ENCODE results near the gene LYSMD3.
A peak's percentile ranks its signal among the peaks of the same experiment; 100 is the strongest.

The LYSMD3 gene

DNA sequence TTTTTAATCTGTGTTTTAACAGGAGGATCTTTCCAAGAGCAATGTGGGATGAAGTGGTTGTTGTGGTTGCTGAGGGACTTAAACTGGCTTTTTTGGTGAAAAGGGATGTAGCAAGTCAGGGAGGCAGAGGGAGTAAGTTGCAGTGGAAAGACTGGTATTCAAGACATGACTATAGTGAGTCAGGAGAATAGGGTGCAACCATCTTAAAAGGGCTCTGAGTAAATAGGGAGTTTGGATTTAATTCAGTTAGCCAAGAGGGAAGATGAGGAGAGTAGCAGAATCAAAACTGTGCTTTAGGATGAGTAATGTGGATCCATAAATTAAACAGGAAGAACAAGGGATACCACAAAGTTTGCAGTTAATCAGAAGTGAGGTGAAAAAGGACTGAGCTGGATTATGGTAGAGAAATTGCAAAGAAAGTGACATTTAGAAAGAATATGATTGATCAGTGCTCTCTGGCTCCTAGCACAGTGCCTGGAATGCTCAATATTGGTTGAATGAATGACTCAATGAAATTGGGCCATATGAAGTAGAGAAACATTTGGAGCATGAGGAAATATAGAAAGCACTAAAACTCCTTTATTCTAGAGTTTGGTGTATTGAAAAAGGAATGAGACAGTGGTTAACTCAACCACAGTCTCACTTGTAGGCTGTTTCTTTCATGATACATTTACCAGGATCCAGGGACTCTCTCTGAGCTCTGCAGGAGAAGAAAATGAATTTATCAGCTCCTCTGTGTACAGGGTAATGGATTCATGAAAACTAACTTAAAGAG is 49.6 kb downstream of the LYSMD3 start:
- no peak for DNase-seq

DNA sequence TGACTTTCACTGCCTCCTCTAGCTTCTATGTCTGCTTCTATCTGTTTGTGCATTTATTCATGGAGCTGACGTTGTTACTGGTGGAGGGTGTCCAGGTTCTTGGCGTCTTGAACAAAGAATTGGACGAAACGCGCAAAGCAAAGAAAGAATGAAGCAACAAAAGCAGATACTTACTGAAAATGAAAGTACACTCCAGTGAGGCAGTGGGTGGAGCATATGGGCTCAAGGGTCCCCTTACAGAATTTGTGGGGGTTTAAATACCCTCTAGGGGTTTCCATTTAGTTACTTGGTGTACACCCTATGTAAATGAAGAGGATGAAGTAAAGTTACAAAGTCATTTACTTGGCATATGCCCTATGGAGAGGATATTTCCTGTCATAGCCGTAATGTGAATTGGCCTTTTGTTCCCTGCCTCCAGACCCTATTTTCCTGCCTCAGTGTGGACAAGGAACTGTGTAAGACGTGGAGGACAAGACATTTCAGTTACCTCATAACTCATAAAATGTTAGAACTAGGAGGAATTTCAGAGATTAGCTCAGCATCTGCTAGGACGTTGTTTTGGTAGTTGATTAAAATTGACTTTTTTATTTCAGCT is 51.7 kb downstream of the LYSMD3 start:
- no peak for DNase-seq

DNA sequence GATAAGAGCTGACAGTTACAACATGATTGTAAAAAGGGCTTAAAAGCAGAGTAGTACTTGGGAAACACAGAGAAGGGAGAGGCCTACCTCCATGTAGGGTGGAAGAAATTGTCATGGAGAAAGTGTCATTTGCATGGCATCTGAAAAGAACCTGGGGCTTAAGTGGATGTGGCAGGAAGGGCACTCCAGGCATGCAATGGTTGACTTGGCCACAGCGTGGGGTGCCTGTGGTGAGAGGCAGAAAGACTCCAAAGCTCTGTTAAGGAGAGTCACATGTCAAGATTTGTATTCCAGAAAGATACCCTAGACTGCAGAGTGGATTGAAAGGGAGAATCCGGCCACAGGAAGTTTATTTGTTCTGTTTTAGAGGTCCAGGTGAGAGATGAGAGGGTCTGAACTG is 52.3 kb downstream of the LYSMD3 start:
- no peak for DNase-seq

DNA sequence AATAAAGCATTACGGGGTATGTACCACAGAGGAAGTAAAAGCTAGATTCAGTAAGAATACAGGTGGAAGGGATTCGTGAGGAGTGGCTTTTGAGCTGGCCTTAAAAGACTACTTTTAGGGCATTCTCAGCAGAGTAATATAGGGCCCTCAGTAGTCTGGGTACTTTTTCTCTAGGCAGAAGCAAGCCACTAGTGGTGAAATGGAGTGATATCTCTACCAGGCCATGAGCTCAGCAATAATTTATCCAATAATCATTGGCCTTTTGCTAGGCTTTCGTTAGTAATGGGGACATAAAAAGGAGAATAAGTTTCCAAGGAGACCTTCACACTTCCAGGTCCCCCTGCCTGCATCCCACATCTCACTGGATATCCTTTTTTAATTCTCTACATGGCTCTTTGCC is 53.0 kb downstream of the LYSMD3 start:
- DNase-seq, result no peak

DNA sequence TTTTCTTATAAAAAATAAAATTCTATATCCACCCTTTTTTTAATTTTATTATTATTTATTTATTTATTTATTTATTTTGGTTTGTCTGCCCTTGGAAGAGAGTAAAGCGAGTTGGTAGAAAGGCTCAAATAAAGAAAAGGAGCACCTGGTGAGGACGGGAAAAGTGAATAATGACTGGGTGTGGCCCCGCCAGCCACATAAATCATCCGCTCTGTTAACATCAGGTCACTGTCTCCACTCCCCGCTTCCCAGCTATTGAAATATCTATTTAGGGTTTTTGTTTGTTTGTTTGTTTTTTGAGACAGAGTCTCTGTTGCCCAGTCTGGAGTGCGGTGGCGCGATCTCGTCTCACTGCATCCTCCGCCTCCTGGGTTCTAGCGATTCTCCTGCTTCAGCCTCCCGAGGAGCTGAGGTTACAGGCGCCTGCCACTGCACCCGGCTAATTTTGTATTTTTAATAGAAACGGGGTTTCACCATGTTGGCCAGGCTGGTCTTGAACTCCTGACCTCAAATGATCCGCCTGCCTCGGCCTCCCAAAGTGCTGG is 53.9 kb downstream of the LYSMD3 start:
- DNase-seq, result no peak

GRCh38 chr5:90474235-90475107 is 54.9 kb downstream of the LYSMD3 start, which contains the start of the genes MBLAC2 and POLR3G:
TSS of gene MBLAC2 (minus strand) at chr5:90474771. CDS start at chr5:90474292, 479 bp downstream.
TSS of gene POLR3G (plus strand) at chr5:90474864. CDS start at chr5:90485568, 10,704 bp downstream.
- peak; percentile 92 to 97 (median 94) for DNase-seq

- peak; percentile 36 to 68 (median 52) for DNase-seq
These were observed 55.8 kb downstream of the LYSMD3 start for GRCh38 chr5:90473396-90474234.

DNA sequence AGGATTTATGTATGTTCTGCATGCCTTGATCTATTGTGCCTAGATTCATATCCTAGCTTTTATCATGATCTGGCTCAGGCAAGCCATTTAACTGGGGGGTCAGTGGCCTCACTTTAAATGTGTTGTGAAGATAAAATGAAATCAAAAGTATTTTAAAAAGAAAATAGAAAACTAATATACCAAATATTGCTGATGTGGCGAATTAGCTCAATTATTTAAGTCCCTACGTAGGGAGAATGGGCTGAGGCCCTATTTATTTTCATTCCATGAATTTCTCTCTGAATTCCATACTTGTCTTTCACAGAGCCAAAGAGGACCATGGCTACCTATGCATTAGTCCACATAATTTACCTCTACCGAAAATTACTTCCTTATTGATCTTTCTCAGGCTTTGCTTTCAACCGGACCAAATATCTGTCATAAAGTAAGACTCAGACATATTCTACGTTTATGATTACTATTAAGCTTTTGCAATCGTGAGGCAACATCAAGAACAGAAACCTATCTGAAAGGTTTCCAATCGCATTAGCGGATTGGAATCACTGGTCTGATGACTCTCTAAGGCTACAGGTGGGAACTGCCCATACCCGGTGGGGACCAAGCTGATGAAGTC is 56.5 kb downstream of the LYSMD3 start:
- DNase-seq, result peak in 1 of 4 experiments; percentile 2
